PC-3 (cell line): ENCODE results near the gene METTL3. TPM values are rescaled to one million over a fixed set of nuclear protein-coding genes. Genes with fewer than 3 reads are reported as not detected.

Experiments used
- ATAC-seq: fragments of 200-7000 bp; cut with Tn5 transposase; 2 replicates; pipeline ENCODE4 v1.9.1; 2020; ENCODE audit warnings: mild to moderate bottlenecking, moderate library complexity
- BruUV-seq: library from RNA; stranded (reverse); fragments of 400-500 nt; replicated peaks from 2 replicates; lab custom pipeline; 2021; lab: Mats Ljungman, UMichigan
- CTCF ChIA-PET: fragments of 300-600 bp; sonication (Branson Sonifier 250); formaldehyde crosslinking; loops from one replicate; lab custom pipeline; 2022; ENCODE audit warnings: antibody characterized with exemption; lab: Charles Lee
- POLR2A ChIA-PET: fragments of 300-600 bp; sonication (Branson Sonifier 250); formaldehyde crosslinking; loops from one replicate; lab custom pipeline; 2022; ENCODE audit warnings: antibody characterized with exemption; ENCODE audit not compliant: unreplicated experiment; lab: Charles Lee
- DNase-seq: peaks from one replicate; pipeline ENCODE4 v3.0.0-alpha.2; 2015
- H2AFZ ChIP-seq: fragments of 300-600 bp; sonication (generic); 2 replicates; pipeline ENCODE4 v1.6.0; 2016; ENCODE audit warnings: antibody characterized with exemption, low read length
- H3F3A ChIP-seq: fragments of 300-600 bp; sonication (generic); one replicate; pipeline ENCODE4 v1.6.0; 2017; ENCODE audit warnings: antibody characterized with exemption, low read length, control low read depth, mild to moderate bottlenecking; ENCODE audit not compliant: unreplicated experiment
- H3K27ac ChIP-seq: fragments of 300-600 bp; sonication (generic); 2 replicates; pipeline ENCODE4 v1.5.1; 2016; ENCODE audit warnings: mild to moderate bottlenecking, low read length
- H3K27me3 ChIP-seq: fragments of 300-600 bp; sonication (generic); 2 replicates; pipeline ENCODE4 v1.6.1; 2016; ENCODE audit warnings: low read length, mixed read lengths
- H3K36me3 ChIP-seq: fragments of 300-600 bp; sonication (generic); 2 replicates; pipeline ENCODE4 v1.6.1; 2016; ENCODE audit warnings: low read depth, mixed run types, low read length, mixed read lengths
- H3K4me1 ChIP-seq: fragments of 300-600 bp; sonication (generic); 2 replicates; pipeline ENCODE4 v1.5.1; 2016; ENCODE audit warnings: low read length; ENCODE audit not compliant: insufficient read depth
- H3K4me2 ChIP-seq: fragments of 300-600 bp; sonication (generic); 2 replicates; pipeline ENCODE4 v1.6.0; 2016; ENCODE audit warnings: low read length
- H3K4me3 ChIP-seq: fragments of 300-600 bp; sonication (generic); 2 replicates; pipeline ENCODE4 v1.5.1; 2016; ENCODE audit warnings: mild to moderate bottlenecking, low read length, mixed read lengths
- H3K79me2 ChIP-seq: fragments of 300-600 bp; sonication (generic); 2 replicates; pipeline ENCODE4 v1.6.1; 2017; ENCODE audit warnings: low read length, mixed read lengths
- H3K9ac ChIP-seq: fragments of 300-600 bp; sonication (generic); 2 replicates; pipeline ENCODE4 v1.6.0; 2016; ENCODE audit warnings: mild to moderate bottlenecking, low read length
- H3K9me2 ChIP-seq: fragments of 300-600 bp; sonication (generic); replicated peaks from 2 replicates; pipeline ENCODE4 v1.6.1; 2016; ENCODE audit warnings: mixed run types, low read length, mixed read lengths
- H3K9me3 ChIP-seq: fragments of 300-600 bp; sonication (generic); 2 replicates; pipeline ENCODE4 v1.6.1; 2016; ENCODE audit warnings: low read length, mixed read lengths
- H4K20me1 ChIP-seq: fragments of 300-600 bp; sonication (generic); 2 replicates; pipeline ENCODE4 v1.6.1; 2016; ENCODE audit warnings: low read length, mixed read lengths
- CTCF ChIP-seq: fragments of 300-600 bp; sonication (generic); conservative IDR thresholded peaks from 2 replicates; pipeline ENCODE4 v1.5.1; 2017; ENCODE audit warnings: antibody characterized with exemption, low read depth, mild to moderate bottlenecking, low read length
- EZH2 ChIP-seq: fragments of 300-600 bp; sonication (generic); IDR thresholded peaks from one replicate; pipeline ENCODE4 v1.6.1; 2017; ENCODE audit warnings: antibody characterized with exemption, mild to moderate bottlenecking, low read length; ENCODE audit not compliant: unreplicated experiment
- EZH2phosphoT487 ChIP-seq: fragments of 300-600 bp; sonication (generic); IDR thresholded peaks from 2 replicates; pipeline ENCODE4 v1.6.1; 2018; ENCODE audit warnings: mild to moderate bottlenecking, antibody characterized with exemption, low read length, borderline replicate concordance
- intact Hi-C: fragments of 100-400 bp; cut with micrococcal nuclease; formaldehyde crosslinking; loops from 2 replicates; pipeline ENCODE4 v1.9.0; 2023
- total RNA-seq: library from RNA; depleted of rRNA; stranded (reverse); fragments of >200 nt; gene quantifications from 2 replicates; pipeline ENCODE4 v1.2.3, GENCODE V29; 2014

METTL3 gene
- total RNA-seq, 1 experiment from 2014 or later, result 57.1 TPM

- no peaks in the 10 kb centered on the region for H4K20me1 ChIP-seq
- H2AFZ ChIP-seq, result no peak overlapping the region
- no peaks in the 10 kb centered on the region for H3K9me3 ChIP-seq
- H3K9me2 ChIP-seq, result no peaks in the 10 kb centered on the region
- no peak overlapping the region for H3K4me3 ChIP-seq
- no peak overlapping the region for H3K27ac ChIP-seq
- H3K4me1 ChIP-seq, result peaks cover 13% of the 10 kb centered on the region
- DNase-seq, result no peak
- H3K9ac ChIP-seq, result no peak overlapping the region
- no peak for ATAC-seq
- peaks cover 26% of the 10 kb centered on the region for H3K36me3 ChIP-seq
- POLR2A ChIA-PET, result no interaction called here
- H3K79me2 ChIP-seq, result peaks cover 64% of the 10 kb centered on the region
- H3F3A ChIP-seq, result no peaks in the 10 kb centered on the region
- H3K4me2 ChIP-seq, result no peak overlapping the region
- TF ChIP-seq EZH2phosphoT487 (no peak), CTCF (no peak), EZH2 (no peak)
- CTCF ChIA-PET, result no interaction called here
- BruUV-seq, result no TSS peak
- intact Hi-C loops, result no loop called here
- no peaks in the 10 kb centered on the region for H3K27me3 ChIP-seq
Measured at GRCh38 chr14:21506557-21506956, 4.6 kb downstream of the METTL3 start.

GRCh38 chr14:21505012-21505553 is 6.1 kb downstream of the METTL3 start:
- Histone ChIP-seq H3F3A (no peaks in the 10 kb centered on the region), H3K4me2 (no peak overlapping the region), H4K20me1 (no peaks in the 10 kb centered on the region), H3K9me3 (no peaks in the 10 kb centered on the region), H3K9me2 (no peaks in the 10 kb centered on the region), H3K4me3 (no peak overlapping the region), H3K27ac (no peak overlapping the region), H3K79me2 (peaks cover 54% of the 10 kb centered on the region), H3K4me1 (peaks cover 12% of the 10 kb centered on the region), H3K9ac (no peak overlapping the region), H3K27me3 (no peaks in the 10 kb centered on the region), H3K36me3 (peaks cover 34% of the 10 kb centered on the region), H2AFZ (no peak overlapping the region)
- TF ChIP-seq EZH2phosphoT487 (no peak), EZH2 (no peak), CTCF (no peak)
- DNase-seq (no peak), ATAC-seq (no peak)
- CTCF ChIA-PET, result no interaction called here
- intact Hi-C loops, result no loop called here
- POLR2A ChIA-PET, result no interaction called here
- no TSS peak for BruUV-seq

GRCh38 chr14:21503376-21503775 is 7.8 kb downstream of the METTL3 start:
- H3F3A ChIP-seq, result no peaks in the 10 kb centered on the region
- no peaks in the 10 kb centered on the region for H3K9me2 ChIP-seq
- no peaks in the 10 kb centered on the region for H3K27me3 ChIP-seq
- H3K4me1 ChIP-seq, result no peaks in the 10 kb centered on the region
- no peak for ATAC-seq
- no peak overlapping the region for H3K4me3 ChIP-seq
- no TSS peak for BruUV-seq
- no peak for TF ChIP-seq EZH2
- TF ChIP-seq EZH2phosphoT487, result no peak
- no peak for TF ChIP-seq CTCF
- no peak overlapping the region for H2AFZ ChIP-seq
- H3K9me3 ChIP-seq, result no peaks in the 10 kb centered on the region
- intact Hi-C loops, result no loop called here
- no peaks in the 10 kb centered on the region for H4K20me1 ChIP-seq
- peaks cover 37% of the 10 kb centered on the region for H3K79me2 ChIP-seq
- ChIA-PET CTCF (no interaction called here), POLR2A (interaction anchor here (0.5 kb wide), 1 partner anchor 9 kb away, joined by 5 read pairs; no protein-coding TSS in a partner anchor)
- H3K27ac ChIP-seq, result no peak overlapping the region
- H3K4me2 ChIP-seq, result no peak overlapping the region
- H3K36me3 ChIP-seq, result peaks cover 50% of the 10 kb centered on the region
- H3K9ac ChIP-seq, result no peak overlapping the region
- no peak for DNase-seq
